Tibial artery (tissue), 4 donors: ENCODE results near the gene MGAT5.
A peak's percentile ranks its signal among the peaks of the same experiment; 100 is the strongest.

Experiments
- DNase-seq, 2 donors: peaks; one replicate each; pipeline ENCODE4 v3.0.0-alpha.2; 2019
- H3K27ac ChIP-seq, 2 donors: fragments of 200-600 bp; sonication (generic) in 1 of 2; 1 replicate in 1 of 2; 2 replicates in 1 of 2; pipeline ENCODE4 v1.5.1; 2018 to 2019; ENCODE audit warnings: mild to moderate bottlenecking in 1 of 2
- H3K27me3 ChIP-seq, 2 donors: fragments of 200-600 bp; sonication (generic) in 1 of 2; one replicate each; pipeline versions ENCODE4 v1.5.1 to v1.6.0; 2016 to 2019
- H3K36me3 ChIP-seq, 3 donors: fragments of 200-600 bp; sonication (generic) in 2 of 3; one replicate each; pipeline ENCODE4 v1.5.1; 2016 to 2019; ENCODE audit warnings: mild to moderate bottlenecking in 2 of 3
- H3K4me1 ChIP-seq, 4 donors: fragments of 200-600 bp; sonication (generic) in 2 of 4; 1 replicate in 3 of 4; 2 replicates in 1 of 4; pipeline ENCODE4 v1.5.1; 2016 to 2019
- H3K4me3 ChIP-seq, 2 donors: fragments of 200-600 bp; sonication (generic) in 1 of 2; 1 replicate in 1 of 2; 2 replicates in 1 of 2; pipeline ENCODE4 v1.5.1; 2018 to 2019; ENCODE audit warnings: mild to moderate bottlenecking in 2 of 2
- H3K9me3 ChIP-seq, 3 donors: fragments of 200-600 bp; sonication (generic) in 1 of 3; one replicate each; pipeline ENCODE4 v1.5.1; 2016 to 2019
- intact Hi-C: fragments of 100-400 bp; cut with DNase I; formaldehyde crosslinking; loops from one replicate; pipeline ENCODE4 v1.15.0; 2023; ENCODE audit warnings: low total_unique reads
- TF ChIP-seq, protein P1 (sequence below), 2 experiments: fragments of 200-600 bp in 1 of 2; fragments of 450-650 bp in 1 of 2; IDR thresholded peaks; one replicate each; pipeline ENCODE4 v1.5.1; 2017 to 2019; ENCODE audit warnings: antibody characterized with exemption in 2 of 2, mild to moderate bottlenecking in 1 of 2, moderate library complexity in 1 of 2

Gene MGAT5

GRCh38 chr2:134344954-134345697 is 91.3 kb downstream of the MGAT5 start:
- intact Hi-C loops, result no loop called here
- TF ChIP-seq, protein P1, sequence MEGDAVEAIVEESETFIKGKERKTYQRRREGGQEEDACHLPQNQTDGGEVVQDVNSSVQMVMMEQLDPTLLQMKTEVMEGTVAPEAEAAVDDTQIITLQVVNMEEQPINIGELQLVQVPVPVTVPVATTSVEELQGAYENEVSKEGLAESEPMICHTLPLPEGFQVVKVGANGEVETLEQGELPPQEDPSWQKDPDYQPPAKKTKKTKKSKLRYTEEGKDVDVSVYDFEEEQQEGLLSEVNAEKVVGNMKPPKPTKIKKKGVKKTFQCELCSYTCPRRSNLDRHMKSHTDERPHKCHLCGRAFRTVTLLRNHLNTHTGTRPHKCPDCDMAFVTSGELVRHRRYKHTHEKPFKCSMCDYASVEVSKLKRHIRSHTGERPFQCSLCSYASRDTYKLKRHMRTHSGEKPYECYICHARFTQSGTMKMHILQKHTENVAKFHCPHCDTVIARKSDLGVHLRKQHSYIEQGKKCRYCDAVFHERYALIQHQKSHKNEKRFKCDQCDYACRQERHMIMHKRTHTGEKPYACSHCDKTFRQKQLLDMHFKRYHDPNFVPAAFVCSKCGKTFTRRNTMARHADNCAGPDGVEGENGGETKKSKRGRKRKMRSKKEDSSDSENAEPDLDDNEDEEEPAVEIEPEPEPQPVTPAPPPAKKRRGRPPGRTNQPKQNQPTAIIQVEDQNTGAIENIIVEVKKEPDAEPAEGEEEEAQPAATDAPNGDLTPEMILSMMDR (IDR thresholded peaks at IDR 0.05), result no peak
- no peaks in the 10 kb centered on the region for H3K9me3 ChIP-seq
- no peaks in the 10 kb centered on the region for H3K27me3 ChIP-seq
- no peak for DNase-seq
- peaks cover 0 to 23% (median 8%) of the 10 kb centered on the region in 4 donors for H3K4me1 ChIP-seq
- no peak overlapping the region for H3K4me3 ChIP-seq
- H3K27ac ChIP-seq, result no peak overlapping the region
- H3K36me3 ChIP-seq, result peaks cover 0 to 6% (median 0%) of the 10 kb centered on the region in 3 donors

- peaks cover 0 to 5% (median 0%) of the 10 kb centered on the region in 3 donors for H3K36me3 ChIP-seq
- no peaks in the 10 kb centered on the region for H3K9me3 ChIP-seq
- no peak overlapping the region for H3K27ac ChIP-seq
- no peak overlapping the region for H3K4me3 ChIP-seq
- no peak for DNase-seq
- intact Hi-C loops, result no loop called here
- TF ChIP-seq, protein P1 (IDR thresholded peaks at IDR 0.05), result no peak
- H3K4me1 ChIP-seq, result peaks cover 0 to 23% (median 8%) of the 10 kb centered on the region in 4 donors
- H3K27me3 ChIP-seq, result no peaks in the 10 kb centered on the region
These were observed 92.3 kb downstream of the MGAT5 start for GRCh38 chr2:134346141-134346540.

DNA sequence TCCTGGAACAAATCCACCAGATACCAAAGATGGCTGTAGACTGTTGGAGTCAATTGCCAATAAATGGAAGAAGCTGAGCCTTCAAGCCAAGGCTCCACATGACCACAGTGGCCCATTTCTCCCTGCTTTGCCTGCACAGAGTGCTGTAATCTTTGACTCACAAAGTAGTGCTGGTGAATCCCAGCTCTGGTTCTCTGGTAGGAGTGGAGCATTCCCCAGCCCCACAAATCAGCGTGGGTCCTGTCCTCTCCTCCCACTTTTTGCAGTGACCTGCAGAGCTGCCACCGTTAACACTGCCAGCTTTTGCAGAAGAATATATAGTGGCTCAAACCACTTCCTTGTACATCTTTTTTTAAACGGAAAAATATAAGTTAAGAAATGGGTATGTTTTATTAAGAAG is 93.9 kb downstream of the MGAT5 start:
- Histone ChIP-seq H3K27ac (peak overlapping the region; percentile 52 to 72), H3K27me3 (no peaks in the 10 kb centered on the region), H3K9me3 (no peaks in the 10 kb centered on the region), H3K4me1 (peaks cover 0 to 23% (median 8%) of the 10 kb centered on the region in 4 donors), H3K4me3 (no peak overlapping the region), H3K36me3 (no peaks in the 10 kb centered on the region)
- TF ChIP-seq, protein P1 (IDR thresholded peaks at IDR 0.05), result no peak
- intact Hi-C loops, result no loop called here
- DNase-seq, result no peak

GRCh38 chr2:134348239-134348638 is 94.4 kb downstream of the MGAT5 start:
- TF ChIP-seq, protein P1 (IDR thresholded peaks at IDR 0.05), result no peak
- Histone ChIP-seq H3K4me3 (no peak overlapping the region), H3K27ac (peak overlapping the region; percentile 52 to 72), H3K27me3 (no peaks in the 10 kb centered on the region), H3K36me3 (no peaks in the 10 kb centered on the region), H3K9me3 (no peaks in the 10 kb centered on the region), H3K4me1 (peaks cover 0 to 23% (median 8%) of the 10 kb centered on the region in 4 donors)
- intact Hi-C loops, result no loop called here
- no peak for DNase-seq

DNA sequence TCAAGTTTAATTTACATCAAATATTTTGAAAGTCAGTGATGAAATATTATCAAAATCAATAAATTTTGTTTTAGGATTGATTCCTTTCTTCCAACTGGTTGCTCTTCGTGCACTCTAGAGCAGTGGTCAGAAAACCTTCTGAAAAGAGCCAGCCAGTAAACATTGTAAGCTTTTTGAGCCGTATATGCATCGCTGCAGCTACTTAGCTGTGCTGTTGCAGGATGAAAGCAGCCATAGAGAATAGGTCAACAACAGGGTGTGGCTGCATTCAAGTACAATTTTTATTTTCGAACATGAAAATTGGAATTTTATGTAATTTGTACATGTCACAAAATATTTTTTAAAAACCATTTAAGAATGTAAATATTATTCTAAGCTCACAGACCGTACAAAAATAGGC is 94.9 kb downstream of the MGAT5 start:
- Histone ChIP-seq H3K27ac (peak overlapping the region; percentile 52 to 72), H3K9me3 (no peaks in the 10 kb centered on the region), H3K4me1 (peaks cover 0 to 23% (median 8%) of the 10 kb centered on the region in 4 donors), H3K36me3 (no peaks in the 10 kb centered on the region), H3K27me3 (no peaks in the 10 kb centered on the region), H3K4me3 (no peak overlapping the region)
- TF ChIP-seq, protein P1 (IDR thresholded peaks at IDR 0.05), result no peak
- intact Hi-C loops, result no loop called here
- no peak for DNase-seq
